Muscle of leg (tissue), 11 donors: ENCODE results near the gene LHX4. TPM values are rescaled to one million over a fixed set of nuclear protein-coding genes. Genes with fewer than 3 reads are reported as not detected.

ENCODE experiments used
- DNase-seq: peaks from one replicate; pipeline ENCODE4 v3.0.0; 2013
- H3K27ac ChIP-seq: one replicate; pipeline ENCODE4 v1.5.1; 2013; ENCODE audit warnings: mild to moderate bottlenecking, low read length, control low read depth
- H3K27me3 ChIP-seq: one replicate; pipeline ENCODE4 v1.6.1; 2013; ENCODE audit warnings: low read length; ENCODE audit not compliant: control insufficient read depth, insufficient read depth
- H3K36me3 ChIP-seq: one replicate; pipeline ENCODE4 v1.6.1; 2013; ENCODE audit warnings: low read length; ENCODE audit not compliant: control insufficient read depth, insufficient read depth
- H3K4me1 ChIP-seq: one replicate; pipeline ENCODE4 v1.6.1; 2013; ENCODE audit warnings: low read length; ENCODE audit not compliant: control insufficient read depth, insufficient read depth
- H3K4me3 ChIP-seq: one replicate; pipeline ENCODE4 v1.5.1; 2013; ENCODE audit warnings: low read length, control low read depth
- H3K9me3 ChIP-seq: replicated peaks from 2 replicates; pipeline ENCODE4 v1.6.1; 2013; ENCODE audit warnings: low read depth, low read length; ENCODE audit not compliant: control insufficient read depth
- WGBS: methylation state at CpG from one replicate; pipeline ENCODE4 v1.1.5; 2013; ENCODE audit warnings: missing lambda C conversion rate; ENCODE audit not compliant: insufficient coverage; 5-methylcytosine and 5-hydroxymethylcytosine counted together
- polyA plus RNA-seq, 8 donors: library from polyadenylated mRNA; unstranded; fragments of 120-200 nt; gene quantifications; one replicate each; pipeline versions ENCODE4 v1.2.1 to v1.2.3, GENCODE V29; 2013; ENCODE audit warnings: inconsistent platforms in 1 of 8, low replicate concordance in 1 of 8; ENCODE audit not compliant: insufficient read length in 8 of 8, insufficient read depth in 1 of 8
- total RNA-seq: library from RNA; stranded (reverse); fragments of 120-200 nt; gene quantifications from one replicate; pipeline ENCODE4 v1.2.4, GENCODE V29; 2013

Gene LHX4
- total and polyA plus RNA-seq, 9 donors: 0.04 to 2.1 (median 1.1) TPM

GRCh38 chr1:180257028-180257386 is 26.9 kb downstream of the LHX4 start:
- H3K36me3 ChIP-seq: no peaks in the 10 kb centered on the region
- no peak overlapping the region for H3K4me3 ChIP-seq
- H3K4me1 ChIP-seq: no peaks in the 10 kb centered on the region
- H3K27ac ChIP-seq: no peak overlapping the region
- no peaks in the 10 kb centered on the region for H3K9me3 ChIP-seq
- DNase-seq: no peak
- whole genome bisulfite sequencing: 27% methylated on average over 2 of the region's 5 CpGs
- H3K27me3 ChIP-seq: peaks cover 69% of the 10 kb centered on the region

GRCh38 chr1:180257486-180257885 is 27.4 kb downstream of the LHX4 start:
- WGBS: 60% methylated on average over 4 of the region's 8 CpGs
- Histone ChIP-seq H3K36me3 (no peaks in the 10 kb centered on the region), H3K27me3 (peaks cover 68% of the 10 kb centered on the region), H3K4me3 (no peak overlapping the region), H3K27ac (no peak overlapping the region), H3K9me3 (no peaks in the 10 kb centered on the region), H3K4me1 (no peaks in the 10 kb centered on the region)
- DNase-seq: no peak

- no peak overlapping the region for H3K27ac ChIP-seq
- no peaks in the 10 kb centered on the region for H3K9me3 ChIP-seq
- DNase-seq: no peak
- no peaks in the 10 kb centered on the region for H3K36me3 ChIP-seq
- H3K4me3 ChIP-seq: no peak overlapping the region
- WGBS: 90% methylated on average over 12 of the region's 12 CpGs
- no peaks in the 10 kb centered on the region for H3K4me1 ChIP-seq
- peaks cover 71% of the 10 kb centered on the region for H3K27me3 ChIP-seq
Measured at GRCh38 chr1:180258290-180258689, 28.2 kb downstream of the LHX4 start.

GRCh38 chr1:180258935-180259334 is 28.9 kb downstream of the LHX4 start:
- Histone ChIP-seq H3K4me3 (no peak overlapping the region), H3K9me3 (no peaks in the 10 kb centered on the region), H3K4me1 (no peaks in the 10 kb centered on the region), H3K27ac (no peak overlapping the region), H3K27me3 (peaks cover 72% of the 10 kb centered on the region), H3K36me3 (no peaks in the 10 kb centered on the region)
- WGBS: 70% methylated on average over 5 of the region's 5 CpGs
- DNase-seq: no peak

- Histone ChIP-seq H3K27me3 (peaks cover 69% of the 10 kb centered on the region), H3K27ac (no peak overlapping the region), H3K9me3 (no peaks in the 10 kb centered on the region), H3K4me3 (no peak overlapping the region), H3K36me3 (no peaks in the 10 kb centered on the region), H3K4me1 (no peaks in the 10 kb centered on the region)
- 77% methylated on average over 22 of the region's 22 CpGs for WGBS
- no peak for DNase-seq
Measured at GRCh38 chr1:180259431-180260338, 29.6 kb downstream of the LHX4 start.

- no peaks in the 10 kb centered on the region for H3K36me3 ChIP-seq
- WGBS: 86% methylated on average over 10 of the region's 13 CpGs
- H3K4me1 ChIP-seq: no peaks in the 10 kb centered on the region
- H3K27ac ChIP-seq: no peak overlapping the region
- H3K9me3 ChIP-seq: no peaks in the 10 kb centered on the region
- H3K4me3 ChIP-seq: no peak overlapping the region
- H3K27me3 ChIP-seq: peaks cover 70% of the 10 kb centered on the region
- no peak for DNase-seq
Measured at GRCh38 chr1:180260541-180260940, 30.5 kb downstream of the LHX4 start.

- H3K4me1 ChIP-seq: no peaks in the 10 kb centered on the region
- H3K36me3 ChIP-seq: no peaks in the 10 kb centered on the region
- WGBS: 83% methylated on average over 10 of the region's 10 CpGs
- no peak for DNase-seq
- H3K27ac ChIP-seq: no peak overlapping the region
- no peaks in the 10 kb centered on the region for H3K9me3 ChIP-seq
- no peak overlapping the region for H3K4me3 ChIP-seq
- peaks cover 69% of the 10 kb centered on the region for H3K27me3 ChIP-seq
Measured at GRCh38 chr1:180261030-180261429, 31.0 kb downstream of the LHX4 start.

- H3K27me3 ChIP-seq: peaks cover 64% of the 10 kb centered on the region
- H3K36me3 ChIP-seq: no peaks in the 10 kb centered on the region
- DNase-seq: no peak
- no peaks in the 10 kb centered on the region for H3K9me3 ChIP-seq
- no peaks in the 10 kb centered on the region for H3K4me1 ChIP-seq
- 80% methylated on average over 1 of the region's 7 CpGs for WGBS
- no peak overlapping the region for H3K27ac ChIP-seq
- no peak overlapping the region for H3K4me3 ChIP-seq
Measured at GRCh38 chr1:180261524-180262155, 31.6 kb downstream of the LHX4 start.

GRCh38 chr1:180262628-180263488 is 32.8 kb downstream of the LHX4 start:
- H3K27ac ChIP-seq: no peak overlapping the region
- H3K27me3 ChIP-seq: peaks cover 56% of the 10 kb centered on the region
- WGBS: 69% methylated on average over 5 of the region's 12 CpGs
- no peak for DNase-seq
- H3K4me1 ChIP-seq: peaks cover under 1% of the 10 kb centered on the region
- H3K9me3 ChIP-seq: no peaks in the 10 kb centered on the region
- H3K36me3 ChIP-seq: no peaks in the 10 kb centered on the region
- no peak overlapping the region for H3K4me3 ChIP-seq

- H3K4me1 ChIP-seq: peaks cover 10% of the 10 kb centered on the region
- peaks cover 39% of the 10 kb centered on the region for H3K27me3 ChIP-seq
- H3K4me3 ChIP-seq: no peak overlapping the region
- H3K27ac ChIP-seq: no peak overlapping the region
- H3K36me3 ChIP-seq: no peaks in the 10 kb centered on the region
- WGBS: 0% methylated on average over 1 of the region's 2 CpGs
- DNase-seq: no peak
- no peaks in the 10 kb centered on the region for H3K9me3 ChIP-seq
Measured at GRCh38 chr1:180264595-180264994, 34.5 kb downstream of the LHX4 start.
